ENCODE measurements around the gene ARNT2. TPM values are rescaled to one million over a fixed set of nuclear protein-coding genes. Genes with fewer than 3 reads are reported as not detected.

ARNT2 gene
- total RNA-seq, 4 donors from 2014 or later: 1.8 to 5.1 (median 3.6) TPM

GRCh38 chr15:80570553-80570952, 166.4 kb downstream of the ARNT2 start:
- peak in 1 of 2 donors; percentile 4 for DNase-seq (ENCODE audit: low spot score in 2 of 2)
- no peak for TF ChIP-seq POLR2A (IDR thresholded peaks at IDR 0.05)
- TF ChIP-seq EP300 (IDR thresholded peaks at IDR 0.05): no peak
- TF ChIP-seq CTCF (IDR thresholded peaks at IDR 0.05): no peak
- no peak for TF ChIP-seq POLR2AphosphoS5 (IDR thresholded peaks at IDR 0.05)
- H3K36me3 ChIP-seq: no peaks in the 10 kb centered on the region

DNA sequence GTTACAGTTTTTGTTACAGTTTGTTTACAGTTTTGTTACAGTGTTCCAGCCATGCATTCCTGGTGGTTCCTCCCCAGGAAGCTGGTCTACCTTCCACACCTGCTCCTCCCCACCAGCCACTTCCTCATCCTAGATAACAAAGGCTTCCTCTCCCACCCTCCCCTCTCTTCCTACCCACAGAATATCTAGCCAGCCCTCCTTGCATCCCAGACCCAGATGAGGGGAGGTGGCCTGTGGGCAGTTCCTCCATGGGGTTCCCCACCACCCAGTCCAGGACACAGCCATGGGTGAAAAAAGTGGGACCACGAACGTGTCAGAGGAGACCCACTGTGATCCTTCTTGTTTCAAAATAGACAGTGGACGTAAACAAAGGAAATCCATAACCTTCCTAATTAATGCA, 168.2 kb downstream of the ARNT2 start:
- no peak overlapping the region for H3K4me3 ChIP-seq
- peaks cover 2% of the 10 kb centered on the region for H3K27me3 ChIP-seq
- peaks cover 5% of the 10 kb centered on the region for H3K4me1 ChIP-seq
- H3K9me3 ChIP-seq: no peaks in the 10 kb centered on the region
- no peak overlapping the region for H3K27ac ChIP-seq
- no peaks in the 10 kb centered on the region for H3K36me3 ChIP-seq
- DNase-seq (ENCODE audit: low spot score in 2 of 2): peak in 1 of 2 donors; percentile 40
- 81% methylated on average over 3 of the region's 3 CpGs for WGBS
- TF ChIP-seq EP300 (IDR thresholded peaks at IDR 0.05): no peak
- no peak for TF ChIP-seq POLR2A (IDR thresholded peaks at IDR 0.05)
- no peak for TF ChIP-seq POLR2AphosphoS5 (IDR thresholded peaks at IDR 0.05)
- TF ChIP-seq CTCF (IDR thresholded peaks at IDR 0.05): no peak

More at GRCh38 chr15:80570553-80570952, 166.4 kb downstream of the ARNT2 start:
- 80% methylated on average over 6 of the region's 6 CpGs for WGBS
- Histone ChIP-seq H3K4me1 (peaks cover 5% of the 10 kb centered on the region), H3K27ac (no peak overlapping the region), H3K27me3 (peaks cover 2% of the 10 kb centered on the region), H3K9me3 (no peaks in the 10 kb centered on the region), H3K4me3 (no peak overlapping the region)

DNA sequence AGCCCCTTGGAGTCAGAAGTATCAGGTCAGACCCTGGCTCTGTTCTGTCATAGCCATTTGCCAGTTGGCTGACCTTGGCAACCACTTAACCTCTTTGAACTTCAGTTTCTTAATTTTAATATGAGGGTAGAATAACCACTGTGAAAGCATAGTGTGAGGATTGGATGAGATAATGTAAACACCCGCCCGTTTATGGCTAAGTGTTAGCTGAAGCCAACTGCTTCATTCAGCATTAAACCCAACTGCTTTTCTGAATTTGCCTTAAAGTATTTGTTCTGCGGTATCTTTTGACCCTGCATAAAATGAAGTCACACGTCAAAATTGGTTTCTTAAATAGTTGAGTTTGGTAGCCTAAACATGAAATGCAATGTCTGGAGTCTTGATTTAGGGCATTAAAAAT, 169.4 kb downstream of the ARNT2 start:
- Histone ChIP-seq H3K27me3 (peaks cover 2% of the 10 kb centered on the region), H3K9me3 (no peaks in the 10 kb centered on the region), H3K4me1 (no peaks in the 10 kb centered on the region), H3K27ac (no peak overlapping the region), H3K4me3 (no peak overlapping the region), H3K36me3 (no peaks in the 10 kb centered on the region)
- DNase-seq (ENCODE audit: low spot score in 2 of 2): no peak
- WGBS: 84% methylated on average over 4 of the region's 4 CpGs
- no peak for TF ChIP-seq EP300 (IDR thresholded peaks at IDR 0.05)
- TF ChIP-seq POLR2AphosphoS5 (IDR thresholded peaks at IDR 0.05): no peak
- TF ChIP-seq POLR2A (IDR thresholded peaks at IDR 0.05): no peak

DNA sequence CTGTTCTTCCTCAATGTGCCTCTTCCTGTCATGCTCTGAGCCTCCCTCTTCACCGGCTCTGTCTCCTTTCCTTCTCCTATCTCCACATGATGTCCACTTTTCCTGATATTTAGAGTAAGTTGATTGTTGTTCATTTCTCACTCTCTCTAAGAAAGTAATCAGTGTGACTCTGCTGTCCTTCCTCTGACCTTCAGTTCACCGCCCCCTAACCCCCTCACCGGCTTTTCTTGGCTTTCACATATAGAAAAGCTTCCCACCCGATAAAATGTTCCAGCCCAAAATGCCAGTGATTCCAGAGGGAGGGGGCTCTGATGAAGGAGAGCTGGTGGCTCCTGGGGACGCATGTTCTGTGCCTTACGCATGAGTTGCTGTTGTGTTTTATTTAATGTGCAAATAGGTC, 170.4 kb downstream of the ARNT2 start:
- Histone ChIP-seq H3K27ac (no peak overlapping the region), H3K9me3 (no peaks in the 10 kb centered on the region), H3K36me3 (no peaks in the 10 kb centered on the region), H3K4me3 (no peak overlapping the region), H3K4me1 (no peaks in the 10 kb centered on the region), H3K27me3 (peaks cover 2% of the 10 kb centered on the region)
- WGBS: 77% methylated on average over 6 of the region's 6 CpGs
- TF ChIP-seq POLR2AphosphoS5 (IDR thresholded peaks at IDR 0.05) (no peak), EP300 (IDR thresholded peaks at IDR 0.05) (no peak), CTCF (IDR thresholded peaks at IDR 0.05) (no peak), POLR2A (IDR thresholded peaks at IDR 0.05) (no peak)
- DNase-seq (ENCODE audit: low spot score in 2 of 2): no peak

GRCh38 chr15:80576519-80577090, 172.4 kb downstream of the ARNT2 start:
- no peaks in the 10 kb centered on the region for H3K36me3 ChIP-seq
- 95% methylated on average over 9 of the region's 12 CpGs for WGBS

More at GRCh38 chr15:80576519-80577090, 172.4 kb downstream of the ARNT2 start:
- Histone ChIP-seq H3K27ac (no peak overlapping the region), H3K4me3 (no peak overlapping the region), H3K9me3 (no peaks in the 10 kb centered on the region), H3K27me3 (peaks cover 2% of the 10 kb centered on the region), H3K4me1 (peaks cover 8% of the 10 kb centered on the region)
- DNase-seq (ENCODE audit: low spot score in 2 of 2): peak in 1 of 2 donors; percentile 63
- TF ChIP-seq CTCF (IDR thresholded peaks at IDR 0.05) (no peak), POLR2A (IDR thresholded peaks at IDR 0.05) (no peak), POLR2AphosphoS5 (IDR thresholded peaks at IDR 0.05) (no peak), EP300 (IDR thresholded peaks at IDR 0.05) (no peak)
